GM12878 (cell line): ENCODE measurements around the gene EDEM3. TPM values are rescaled to one million over a fixed set of nuclear protein-coding genes. Genes with fewer than 3 reads are reported as not detected.

Experiments
- BACH1 ChIP-seq: fragments of 450-650 bp; IDR thresholded peaks from 2 replicates; pipeline ENCODE4 v1.6.1; 2017; ENCODE audit warnings: mild to moderate bottlenecking, borderline replicate concordance
- E4F1 ChIP-seq: fragments of 450-650 bp; IDR thresholded peaks from 2 replicates; pipeline ENCODE4 v1.6.1; 2018; ENCODE audit warnings: borderline replicate concordance, mild to moderate bottlenecking; ENCODE audit not compliant: partially characterized antibody
- FOXK2 ChIP-seq: fragments of 450-650 bp; IDR thresholded peaks from 2 replicates; pipeline ENCODE4 v1.6.1; 2017; ENCODE audit warnings: mild to moderate bottlenecking, moderate library complexity
- HCFC1 ChIP-seq: fragments of 150-350 bp; IDR thresholded peaks from 2 replicates; pipeline ENCODE4 v1.6.1; 2014; ENCODE audit warnings: low read length
- MTA2 ChIP-seq: fragments of 450-650 bp; IDR thresholded peaks from 2 replicates; pipeline ENCODE4 v1.6.1; 2016; ENCODE audit warnings: low read depth, mild to moderate bottlenecking, moderate library complexity
- NFYA ChIP-seq: IDR thresholded peaks from 2 replicates; pipeline ENCODE4 v1.6.1; 2011; ENCODE audit warnings: low read depth, mild to moderate bottlenecking, low read length, improper control_type of control experiment, borderline replicate concordance
- NFYB ChIP-seq: IDR thresholded peaks from 2 replicates; pipeline ENCODE4 v1.6.1; 2011; ENCODE audit warnings: low read depth, mild to moderate bottlenecking, low read length, improper control_type of control experiment, moderate library complexity; ENCODE audit not compliant: insufficient read depth
- POLR2A ChIP-seq: IDR thresholded peaks from 2 replicates; pipeline ENCODE4 v1.6.1; 2011; ENCODE audit warnings: low read depth, mild to moderate bottlenecking, low read length
- RCOR1 ChIP-seq: conservative IDR thresholded peaks from 2 replicates; pipeline ENCODE4 v1.6.1; 2012; ENCODE audit warnings: low read depth, low read length, improper control_type of control experiment
- SP1 ChIP-seq: IDR thresholded peaks from one replicate; pipeline ENCODE4 v1.6.1; 2011; ENCODE audit warnings: low read depth, low read length
- SREBF2 ChIP-seq: IDR thresholded peaks from 2 replicates; pipeline ENCODE4 v1.6.1; 2012; ENCODE audit warnings: mild to moderate bottlenecking, low read length
- STAT1 ChIP-seq: fragments of 450-650 bp; conservative IDR thresholded peaks from 2 replicates; pipeline ENCODE4 v1.6.1; 2014; ENCODE audit warnings: antibody characterized with exemption, mild to moderate bottlenecking
- TAF1 ChIP-seq: IDR thresholded peaks from 2 replicates; pipeline ENCODE4 v1.6.1; 2011; ENCODE audit warnings: mild to moderate bottlenecking, low read depth, low read length, borderline replicate concordance
- USF2 ChIP-seq: IDR thresholded peaks from 2 replicates; pipeline ENCODE4 v1.6.1; 2011; ENCODE audit warnings: low read depth, low read length, improper control_type of control experiment, borderline replicate concordance
- ZZZ3 ChIP-seq: IDR thresholded peaks from 2 replicates; pipeline ENCODE4 v1.6.1; 2011; ENCODE audit warnings: low read depth; ENCODE audit not compliant: control insufficient read depth, insufficient read length
- polyA plus RNA-seq, 11 experiments: library from polyadenylated mRNA; depleted of rRNA in 4 of 11; unstranded in 6 of 11; stranded (reverse) in 5 of 11; fragments of >200 nt; fragmentation: Nextera tagmentation in 4 of 11; fragmentation: Illumina TruSeq in 1 of 11; extraction: Ambion mirVana in 4 of 11; extraction: Trizol in 1 of 11; gene quantifications; 1 replicate in 1 of 11; 2 replicates in 10 of 11; pipeline versions ENCODE4 v1.2.1 to v1.2.3, GENCODE V29; 2011 to 2016; ENCODE audit warnings: inconsistent platforms in 2 of 11, missing spikeins in 2 of 11, low read depth in 1 of 11
- total RNA-seq, 4 experiments: library from RNA; depleted of rRNA in 3 of 4; stranded (reverse); fragments of >200 nt in 3 of 4; fragmentation: Illumina TruSeq in 1 of 4; extraction: Trizol in 1 of 4; gene quantifications; 2 replicates each; pipeline versions ENCODE4 v1.2.1 to v1.2.3, GENCODE V29; 2013 to 2021
- TF ChIP-seq, protein P1 (sequence below): fragments of 450-650 bp; IDR thresholded peaks from 2 replicates; pipeline ENCODE4 v1.6.1; 2014; ENCODE audit warnings: mild to moderate bottlenecking
- TF ChIP-seq, protein P2 (sequence below): fragments of 450-650 bp; IDR thresholded peaks from 2 replicates; pipeline ENCODE4 v1.6.1; 2017; ENCODE audit warnings: mild to moderate bottlenecking, low read depth, inconsistent platforms; ENCODE audit not compliant: poor library complexity, severe bottlenecking
- TF ChIP-seq, protein P3 (sequence below): IDR thresholded peaks from 2 replicates; pipeline ENCODE4 v1.6.1; 2012; ENCODE audit warnings: low read length, inconsistent platforms
- TF ChIP-seq, protein P4 (sequence below): fragments of 450-650 bp; formaldehyde crosslinking; IDR thresholded peaks from 2 replicates; pipeline ENCODE4 v1.4.0; 2022; ENCODE audit warnings: mild to moderate bottlenecking, moderate library complexity

The EDEM3 gene
- total and polyA plus RNA-seq, 10 of the 15 experiments (the other 5 are each of a cell fraction or from before 2014, with no cell fraction given), result 6.4 to 19.3 (median 14.3) TPM

DNA sequence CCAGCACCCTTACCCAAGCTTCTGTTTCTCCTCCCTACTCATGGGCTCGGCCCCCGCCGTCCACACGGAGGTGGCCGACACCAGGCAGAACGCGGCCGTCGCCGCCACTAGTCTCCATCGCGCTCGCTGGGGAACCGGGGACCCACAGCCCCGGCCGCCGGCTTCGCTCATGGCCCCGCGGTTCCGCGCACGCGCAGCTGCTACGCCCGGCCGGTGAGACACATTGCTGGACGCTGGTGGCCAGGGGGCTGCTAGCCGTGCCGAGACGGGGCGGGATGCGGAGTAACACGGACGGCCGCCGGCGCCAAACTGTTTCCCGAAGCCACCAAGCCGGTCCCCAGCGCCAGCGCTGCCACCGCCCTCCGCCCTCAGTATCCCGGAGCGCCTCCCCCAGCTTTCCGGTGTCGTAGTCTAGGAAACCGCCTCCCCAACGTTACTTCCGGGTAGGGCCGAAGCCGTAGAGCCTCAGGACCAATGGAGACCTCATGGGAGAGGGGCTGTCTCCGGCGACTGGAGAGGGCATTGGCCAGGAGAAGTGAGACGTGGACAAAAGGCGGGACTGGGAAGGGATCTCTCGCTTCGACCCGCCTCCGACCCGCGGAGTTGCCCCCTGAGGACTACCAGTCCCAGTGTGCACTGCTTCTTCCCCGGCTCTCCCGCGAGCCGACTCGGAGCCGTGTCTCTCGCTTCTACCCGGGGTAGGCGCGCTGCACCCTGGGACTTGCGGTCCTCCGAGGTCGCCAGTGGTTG is at the start of gene EDEM3 (continued):
- peak; percentile 91 for TF ChIP-seq E4F1
- TF ChIP-seq MTA2, result no peak
- no peak for TF ChIP-seq SREBF2
- peak; percentile 95 for TF ChIP-seq HCFC1
- TF ChIP-seq, protein P1, sequence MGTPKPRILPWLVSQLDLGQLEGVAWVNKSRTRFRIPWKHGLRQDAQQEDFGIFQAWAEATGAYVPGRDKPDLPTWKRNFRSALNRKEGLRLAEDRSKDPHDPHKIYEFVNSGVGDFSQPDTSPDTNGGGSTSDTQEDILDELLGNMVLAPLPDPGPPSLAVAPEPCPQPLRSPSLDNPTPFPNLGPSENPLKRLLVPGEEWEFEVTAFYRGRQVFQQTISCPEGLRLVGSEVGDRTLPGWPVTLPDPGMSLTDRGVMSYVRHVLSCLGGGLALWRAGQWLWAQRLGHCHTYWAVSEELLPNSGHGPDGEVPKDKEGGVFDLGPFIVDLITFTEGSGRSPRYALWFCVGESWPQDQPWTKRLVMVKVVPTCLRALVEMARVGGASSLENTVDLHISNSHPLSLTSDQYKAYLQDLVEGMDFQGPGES, result peak; percentile 83
- no peak for TF ChIP-seq ZZZ3
- peak; percentile 64; the same call in 1 of the 2 replicates for TF ChIP-seq BACH1
- TF ChIP-seq, protein P2, sequence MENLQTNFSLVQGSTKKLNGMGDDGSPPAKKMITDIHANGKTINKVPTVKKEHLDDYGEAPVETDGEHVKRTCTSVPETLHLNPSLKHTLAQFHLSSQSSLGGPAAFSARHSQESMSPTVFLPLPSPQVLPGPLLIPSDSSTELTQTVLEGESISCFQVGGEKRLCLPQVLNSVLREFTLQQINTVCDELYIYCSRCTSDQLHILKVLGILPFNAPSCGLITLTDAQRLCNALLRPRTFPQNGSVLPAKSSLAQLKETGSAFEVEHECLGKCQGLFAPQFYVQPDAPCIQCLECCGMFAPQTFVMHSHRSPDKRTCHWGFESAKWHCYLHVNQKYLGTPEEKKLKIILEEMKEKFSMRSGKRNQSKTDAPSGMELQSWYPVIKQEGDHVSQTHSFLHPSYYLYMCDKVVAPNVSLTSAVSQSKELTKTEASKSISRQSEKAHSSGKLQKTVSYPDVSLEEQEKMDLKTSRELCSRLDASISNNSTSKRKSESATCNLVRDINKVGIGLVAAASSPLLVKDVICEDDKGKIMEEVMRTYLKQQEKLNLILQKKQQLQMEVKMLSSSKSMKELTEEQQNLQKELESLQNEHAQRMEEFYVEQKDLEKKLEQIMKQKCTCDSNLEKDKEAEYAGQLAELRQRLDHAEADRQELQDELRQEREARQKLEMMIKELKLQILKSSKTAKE, result no peak
- TF ChIP-seq RCOR1, result no peak
- TF ChIP-seq POLR2A, result peak; percentile 95
- TF ChIP-seq NFYA, result peak; percentile 49
- TF ChIP-seq, protein P3, sequence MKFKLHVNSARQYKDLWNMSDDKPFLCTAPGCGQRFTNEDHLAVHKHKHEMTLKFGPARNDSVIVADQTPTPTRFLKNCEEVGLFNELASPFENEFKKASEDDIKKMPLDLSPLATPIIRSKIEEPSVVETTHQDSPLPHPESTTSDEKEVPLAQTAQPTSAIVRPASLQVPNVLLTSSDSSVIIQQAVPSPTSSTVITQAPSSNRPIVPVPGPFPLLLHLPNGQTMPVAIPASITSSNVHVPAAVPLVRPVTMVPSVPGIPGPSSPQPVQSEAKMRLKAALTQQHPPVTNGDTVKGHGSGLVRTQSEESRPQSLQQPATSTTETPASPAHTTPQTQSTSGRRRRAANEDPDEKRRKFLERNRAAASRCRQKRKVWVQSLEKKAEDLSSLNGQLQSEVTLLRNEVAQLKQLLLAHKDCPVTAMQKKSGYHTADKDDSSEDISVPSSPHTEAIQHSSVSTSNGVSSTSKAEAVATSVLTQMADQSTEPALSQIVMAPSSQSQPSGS, result no peak
- TF ChIP-seq SP1, result peak; percentile 94
- TF ChIP-seq FOXK2, result no peak
- 0 out of 2 replicates have a peak, but pooled peaks have one; percentile 30 for TF ChIP-seq STAT1
- peak; percentile 98 for TF ChIP-seq NFYB
- TF ChIP-seq, protein P4, sequence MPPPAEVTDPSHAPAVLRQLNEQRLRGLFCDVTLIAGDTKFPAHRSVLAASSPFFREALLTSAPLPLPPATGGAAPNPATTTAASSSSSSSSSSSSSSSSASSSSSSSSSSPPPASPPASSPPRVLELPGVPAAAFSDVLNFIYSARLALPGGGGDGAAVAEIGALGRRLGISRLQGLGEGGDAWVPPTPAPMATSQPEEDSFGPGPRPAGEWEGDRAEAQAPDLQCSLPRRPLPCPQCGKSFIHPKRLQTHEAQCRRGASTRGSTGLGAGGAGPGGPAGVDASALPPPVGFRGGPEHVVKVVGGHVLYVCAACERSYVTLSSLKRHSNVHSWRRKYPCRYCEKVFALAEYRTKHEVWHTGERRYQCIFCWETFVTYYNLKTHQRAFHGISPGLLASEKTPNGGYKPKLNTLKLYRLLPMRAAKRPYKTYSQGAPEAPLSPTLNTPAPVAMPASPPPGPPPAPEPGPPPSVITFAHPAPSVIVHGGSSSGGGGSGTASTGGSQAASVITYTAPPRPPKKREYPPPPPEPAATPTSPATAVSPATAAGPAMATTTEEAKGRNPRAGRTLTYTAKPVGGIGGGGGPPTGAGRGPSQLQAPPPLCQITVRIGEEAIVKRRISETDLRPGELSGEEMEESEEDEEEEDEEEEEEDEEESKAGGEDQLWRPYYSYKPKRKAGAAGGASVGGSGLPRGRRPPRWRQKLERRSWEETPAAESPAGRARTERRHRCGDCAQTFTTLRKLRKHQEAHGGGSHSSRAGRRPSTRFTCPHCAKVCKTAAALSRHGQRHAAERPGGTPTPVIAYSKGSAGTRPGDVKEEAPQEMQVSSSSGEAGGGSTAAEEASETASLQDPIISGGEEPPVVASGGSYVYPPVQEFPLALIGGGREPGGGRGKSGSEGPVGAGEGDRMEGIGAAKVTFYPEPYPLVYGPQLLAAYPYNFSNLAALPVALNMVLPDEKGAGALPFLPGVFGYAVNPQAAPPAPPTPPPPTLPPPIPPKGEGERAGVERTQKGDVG, result no peak
- TF ChIP-seq USF2, result no peak
- TF ChIP-seq TAF1, result peak; percentile 58; the same call in 1 of the 2 replicates
